ENCODE results near the gene METTL8.

Gene METTL8

GRCh38 chr2:171320208-171320621 lies 113.6 kb downstream of the METTL8 start:
- peak; percentile 38 for DNase-seq (ENCODE audit: low spot score)
- in situ Hi-C loops (cut with MboI; ENCODE audit: low sequenced_read_pairs, unreplicated experiment): loop anchor here (10.0 kb wide), 1 partner anchor 95 kb away; no protein-coding TSS in a partner anchor
- peak; percentile 32 for TF ChIP-seq CTCF (IDR thresholded peaks at IDR 0.05; ENCODE audit: borderline replicate concordance, control extremely low read depth, extremely low read depth, insufficient read depth, missing control alignments)

- peak; percentile 42 for DNase-seq (ENCODE audit: low spot score)
- no peak for TF ChIP-seq CTCF (IDR thresholded peaks at IDR 0.05; ENCODE audit: borderline replicate concordance, control extremely low read depth, extremely low read depth, insufficient read depth, missing control alignments)
These were observed 114.5 kb downstream of the METTL8 start for GRCh38 chr2:171319164-171319810.

GRCh38 chr2:171318463-171318934 lies 115.3 kb downstream of the METTL8 start:
- no peak for DNase-seq (ENCODE audit: low spot score)
- in situ Hi-C loops (cut with MboI; ENCODE audit: low sequenced_read_pairs, unreplicated experiment): loop anchor here (10.0 kb wide), 1 partner anchor 154 kb away; the partner anchor contains the start of gene TLK1
- no peak for TF ChIP-seq CTCF (IDR thresholded peaks at IDR 0.05; ENCODE audit: borderline replicate concordance, control extremely low read depth, extremely low read depth, insufficient read depth, missing control alignments)

More at GRCh38 chr2:171319164-171319810, 114.5 kb downstream of the METTL8 start:
- in situ Hi-C loops (cut with MboI; ENCODE audit: low sequenced_read_pairs, unreplicated experiment): loop anchor here (10.0 kb wide), 1 partner anchor 154 kb away; the partner anchor contains the start of gene TLK1

GRCh38 chr2:171317492-171318125 lies 116.2 kb downstream of the METTL8 start:
- DNase-seq (ENCODE audit: low spot score): no peak

GRCh38 chr2:171316755-171317337 lies 116.9 kb downstream of the METTL8 start:
- no peak for TF ChIP-seq CTCF (IDR thresholded peaks at IDR 0.05; ENCODE audit: borderline replicate concordance, control extremely low read depth, extremely low read depth, insufficient read depth, missing control alignments)

More at GRCh38 chr2:171317492-171318125, 116.2 kb downstream of the METTL8 start:
- in situ Hi-C loops (cut with MboI; ENCODE audit: low sequenced_read_pairs, unreplicated experiment): loop anchor here (10.0 kb wide), 1 partner anchor 153 kb away; the partner anchor contains the start of gene TLK1
- no peak for TF ChIP-seq CTCF (IDR thresholded peaks at IDR 0.05; ENCODE audit: borderline replicate concordance, control extremely low read depth, extremely low read depth, insufficient read depth, missing control alignments)

GRCh38 chr2:171316220-171316619 lies 117.6 kb downstream of the METTL8 start:
- DNase-seq (ENCODE audit: low spot score): no peak
- no peak for TF ChIP-seq CTCF (IDR thresholded peaks at IDR 0.05; ENCODE audit: borderline replicate concordance, control extremely low read depth, extremely low read depth, insufficient read depth, missing control alignments)
- in situ Hi-C loops (cut with MboI; ENCODE audit: low sequenced_read_pairs, unreplicated experiment): loop anchor here (10.0 kb wide), 1 partner anchor 151 kb away; the partner anchor contains the start of gene TLK1

More at GRCh38 chr2:171316755-171317337, 116.9 kb downstream of the METTL8 start:
- DNase-seq (ENCODE audit: low spot score): no peak
- in situ Hi-C loops (cut with MboI; ENCODE audit: low sequenced_read_pairs, unreplicated experiment): loop anchor here (10.0 kb wide), 1 partner anchor 152 kb away; the partner anchor contains the start of gene TLK1
